Kidney glomerular epithelial cell (primary cell): ENCODE measurements around the gene PTRHD1.
"Not testable (repeated sequence)": the region's sequence is repeated elsewhere in the genome, so short reads cannot be mapped to it uniquely, and the experiment has no call there.

Experiments
- DNase-seq: peaks from one replicate; lab custom pipeline; 2025; lab: John Stamatoyannopoulos, UW

Gene PTRHD1

GRCh38 chr2:24792874-24793760, at the start of gene PTRHD1, which contains the start of gene CENPO:
Gene PTRHD1, minus strand, starts transcription at chr2:24793391. Its CDS starts 14 bp downstream, at chr2:24793377.
Gene CENPO, plus strand, starts transcription at chr2:24793425. Its CDS starts 495 bp downstream, at chr2:24793920.
- DNase-seq: peak; percentile 98

- no peak for DNase-seq
Measured at GRCh38 chr2:24842081-24843050, 49.2 kb upstream of the PTRHD1 start.

GRCh38 chr2:24840962-24841945, 48.1 kb upstream of the PTRHD1 start:
- DNase-seq: no peak

- no peak for DNase-seq
Measured at GRCh38 chr2:24840164-24840869, 47.1 kb upstream of the PTRHD1 start.

- no peak for DNase-seq
Measured at GRCh38 chr2:24839729-24840128, 46.5 kb upstream of the PTRHD1 start.

DNA sequence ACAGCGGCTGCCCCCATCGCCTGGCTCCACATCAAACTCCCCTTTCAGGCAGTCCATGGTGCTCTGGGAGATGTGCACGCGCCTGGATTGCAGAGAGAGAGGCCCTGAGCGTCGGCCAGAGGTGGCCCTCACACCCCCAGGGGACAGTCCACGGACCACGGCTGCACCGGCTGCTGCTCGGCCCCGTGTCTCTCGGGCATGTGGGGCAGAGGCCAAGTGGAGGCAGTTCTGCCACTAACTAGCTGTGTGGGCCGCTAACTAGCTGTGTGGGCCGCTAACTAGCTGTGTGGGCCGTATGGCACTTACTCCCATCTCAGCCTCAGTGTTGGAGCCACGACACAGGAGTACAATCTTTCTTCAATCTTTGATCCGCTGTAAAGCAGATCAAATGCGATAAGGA, 45.4 kb upstream of the PTRHD1 start:
- DNase-seq: no peak

GRCh38 chr2:24837996-24838513, 44.9 kb upstream of the PTRHD1 start:
- no peak for DNase-seq

DNA sequence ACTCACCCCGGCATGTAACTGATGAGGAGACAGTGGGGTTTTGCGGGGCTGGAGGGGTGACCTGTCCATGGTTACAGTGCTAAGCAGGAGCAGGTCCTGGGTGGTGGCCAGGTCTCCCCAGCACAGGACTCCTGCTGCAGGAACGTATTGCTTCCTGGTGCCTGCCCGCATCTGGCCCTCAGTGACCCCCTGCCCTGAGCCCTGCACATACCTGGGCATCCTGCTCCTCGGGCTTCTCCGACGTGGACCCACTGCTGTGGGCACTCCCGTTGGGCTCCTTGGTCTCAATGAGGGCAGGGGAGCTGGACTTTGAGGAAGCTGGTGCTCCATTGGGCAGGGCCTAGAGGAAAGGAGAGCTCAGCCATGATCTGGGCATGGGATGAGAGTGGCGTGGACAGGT, 43.5 kb upstream of the PTRHD1 start:
- DNase-seq: no peak

DNA sequence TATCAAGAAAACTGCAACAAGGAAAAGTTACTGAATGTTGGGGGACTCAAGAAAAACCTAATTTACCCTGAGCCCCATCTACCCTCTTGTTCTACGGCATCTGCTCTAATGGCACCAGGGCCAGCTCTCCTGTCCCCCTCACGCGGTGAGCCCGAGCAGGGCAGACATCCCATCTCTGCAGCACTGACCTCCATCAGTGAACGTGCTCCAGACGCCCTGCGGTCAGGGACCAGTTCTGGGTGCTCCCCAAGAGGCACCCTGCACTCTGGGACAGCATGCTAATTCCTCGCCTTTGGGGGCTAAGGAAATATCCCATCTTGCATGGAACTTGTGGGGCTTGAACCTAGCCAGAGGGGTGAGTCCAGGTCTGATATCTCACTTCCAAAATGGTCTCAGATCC, 43.0 kb upstream of the PTRHD1 start:
- DNase-seq: no peak

- DNase-seq: not testable (repeated sequence)
Measured at GRCh38 chr2:24835411-24835810, 42.2 kb upstream of the PTRHD1 start.

- DNase-seq: no peak
Measured at GRCh38 chr2:24834733-24835395, 41.7 kb upstream of the PTRHD1 start.

- DNase-seq: no peak
Measured at GRCh38 chr2:24833821-24834732, 40.9 kb upstream of the PTRHD1 start.

GRCh38 chr2:24832931-24833701, 39.9 kb upstream of the PTRHD1 start:
- DNase-seq: no peak

DNA sequence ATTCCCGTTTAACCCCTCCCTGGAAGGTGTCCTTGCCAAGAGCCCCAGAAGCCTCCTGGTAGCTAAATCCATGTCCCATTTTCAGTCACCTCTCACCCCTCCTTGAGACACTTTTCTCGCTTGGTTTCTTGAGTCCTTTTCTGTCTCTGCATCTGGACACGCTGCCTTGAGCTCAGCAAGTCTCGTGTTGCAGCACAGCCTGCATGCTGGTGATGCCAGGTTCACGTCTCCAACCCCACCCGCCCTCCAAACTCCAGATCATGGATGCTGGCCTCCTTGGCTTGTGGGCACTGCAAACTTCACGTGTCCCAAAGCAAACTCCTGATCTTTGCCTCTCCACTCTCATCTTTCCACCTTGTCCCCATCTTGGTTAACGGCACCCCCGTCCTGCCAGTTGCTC, 39.3 kb upstream of the PTRHD1 start:
- DNase-seq: no peak

GRCh38 chr2:24832073-24832461, 38.9 kb upstream of the PTRHD1 start:
- DNase-seq: no peak

DNA sequence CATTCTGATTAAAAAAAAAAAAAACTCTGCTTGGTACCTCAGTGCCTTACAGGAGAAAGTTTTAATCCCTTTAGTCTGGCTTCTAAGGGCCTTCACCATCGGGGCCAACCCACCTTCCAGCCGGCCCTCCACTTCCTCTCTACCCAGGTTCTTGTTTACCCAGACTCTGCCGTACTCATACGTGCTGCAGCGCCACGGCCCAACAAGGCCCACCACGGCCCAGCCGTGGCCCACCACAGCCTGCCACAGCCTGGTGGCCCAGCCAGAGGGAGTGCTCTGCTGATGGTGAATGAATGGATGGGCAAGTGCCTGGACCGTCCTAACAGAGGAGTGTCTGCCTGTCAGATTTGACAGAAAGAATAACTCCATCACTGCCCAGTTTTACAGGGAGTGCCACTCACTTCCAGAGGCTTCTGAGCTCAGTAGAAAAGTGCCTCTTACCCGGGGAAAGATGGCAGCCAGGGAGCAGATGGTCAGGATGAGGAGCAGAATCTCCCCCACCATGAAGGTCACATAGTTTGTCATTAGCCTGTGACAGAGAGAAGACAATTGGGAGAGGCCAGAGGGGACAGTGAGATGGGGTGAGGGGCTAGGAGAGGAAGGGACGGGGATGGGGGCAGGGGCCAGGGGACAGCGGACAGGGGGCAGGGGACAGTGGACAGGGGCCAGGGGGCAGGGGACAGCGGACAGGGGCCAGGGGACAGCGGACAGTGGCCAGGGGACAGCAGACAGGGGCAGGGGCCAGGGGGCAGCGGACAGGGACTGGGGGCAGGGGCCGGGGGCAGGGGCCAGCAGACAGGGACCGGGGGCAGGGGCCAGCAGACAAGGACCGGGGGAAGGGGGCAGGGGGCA, 38.3 kb upstream of the PTRHD1 start:
- DNase-seq: no peak

DNA sequence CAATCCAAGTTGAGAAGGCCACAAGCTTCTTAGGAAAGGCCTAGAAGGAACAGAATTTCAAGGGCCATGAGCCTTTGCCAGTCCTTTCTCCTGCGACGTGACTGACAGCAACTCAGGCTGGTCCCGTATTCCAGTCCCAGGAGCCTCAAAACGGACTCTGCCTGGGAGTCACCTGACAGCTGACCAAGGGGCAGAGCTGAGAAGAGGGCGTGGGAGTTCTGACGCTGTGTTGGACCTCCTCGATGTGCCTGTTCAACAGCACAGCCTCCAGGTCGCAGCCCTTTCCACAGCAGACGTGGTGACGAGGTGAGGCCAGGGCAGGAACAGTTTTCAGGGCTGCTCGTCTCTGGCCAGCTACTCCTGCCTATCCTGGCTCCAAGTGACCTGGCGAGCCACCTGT, 37.6 kb upstream of the PTRHD1 start:
- no peak for DNase-seq
